Esophagus squamous epithelium (tissue), 4 donors: ENCODE data around the gene DNAJB12.

Source experiments
- CTCF ChIP-seq, 6 experiments: fragments of 450-650 bp in 4 of 6; fragments of 200-600 bp in 2 of 6; sonication (generic) in 2 of 6; IDR thresholded peaks; one replicate each; pipeline ENCODE4 v1.5.1; 2016 to 2019; ENCODE audit warnings: antibody characterized with exemption in 6 of 6, mild to moderate bottlenecking in 4 of 6, moderate library complexity in 4 of 6
- POLR2A ChIP-seq, 4 donors: fragments of 450-650 bp; IDR thresholded peaks; one replicate each; pipeline ENCODE4 v1.6.1; 2017; ENCODE audit warnings: antibody characterized with exemption in 4 of 4, mild to moderate bottlenecking in 4 of 4, moderate library complexity in 3 of 4

- TF ChIP-seq CTCF (IDR thresholded peaks at IDR 0.05): no peak
- no peak for TF ChIP-seq POLR2A (IDR thresholded peaks at IDR 0.05)
Measured at GRCh38 chr10:72379062-72379461, 24.3 kb upstream of the DNAJB12 start.
